Glutamatergic neuron (in vitro differentiated cells): ENCODE results near the gene DDX3X. TPM values are rescaled to one million over a fixed set of nuclear protein-coding genes. Genes with fewer than 3 reads are reported as not detected.

Source experiments
- DNase-seq: peaks from one replicate; pipeline ENCODE4 v3.0.0; 2022
- H3K27ac Mint-ChIP-seq: one replicate; pipeline ENCODE4 v1.8.0; 2020; ENCODE audit warnings: mild to moderate bottlenecking, mixed read lengths, inconsistent platforms; ENCODE audit not compliant: unreplicated experiment
- H3K27me3 Mint-ChIP-seq: one replicate; pipeline ENCODE4 v1.8.0; 2020; ENCODE audit warnings: mild to moderate bottlenecking, moderate library complexity, mixed read lengths, inconsistent platforms; ENCODE audit not compliant: unreplicated experiment
- H3K36me3 Mint-ChIP-seq: one replicate; pipeline ENCODE4 v1.8.0; 2020; ENCODE audit warnings: mild to moderate bottlenecking, mixed read lengths, inconsistent platforms; ENCODE audit not compliant: unreplicated experiment
- H3K4me1 Mint-ChIP-seq: one replicate; pipeline ENCODE4 v1.8.0; 2020; ENCODE audit warnings: mild to moderate bottlenecking, low read depth, mixed read lengths, inconsistent platforms; ENCODE audit not compliant: unreplicated experiment
- H3K4me3 Mint-ChIP-seq: one replicate; pipeline ENCODE4 v1.8.0; 2020; ENCODE audit warnings: mild to moderate bottlenecking, mixed read lengths, inconsistent platforms; ENCODE audit not compliant: unreplicated experiment
- H3K9me3 Mint-ChIP-seq: one replicate; pipeline ENCODE4 v1.8.0; 2020; ENCODE audit warnings: mild to moderate bottlenecking, moderate library complexity, mixed read lengths, inconsistent platforms; ENCODE audit not compliant: unreplicated experiment
- CTCF ChIP-seq: fragments of 200-600 bp; sonication (generic); IDR thresholded peaks from one replicate; pipeline ENCODE4 v1.5.0; 2021; ENCODE audit not compliant: partially characterized antibody, unreplicated experiment
- total RNA-seq: library from RNA; stranded (reverse); fragmentation: NEBNext Ultra II Directional; extraction: Animal tissue kit (Norgen Biotek cat#: 25700); gene quantifications from one replicate; pipeline ENCODE4 v1.2.1, GENCODE V29; 2021; ENCODE audit not compliant: unreplicated experiment

Gene DDX3X
- total RNA-seq, 1 donor from 2014 or later: 208 TPM

DNA sequence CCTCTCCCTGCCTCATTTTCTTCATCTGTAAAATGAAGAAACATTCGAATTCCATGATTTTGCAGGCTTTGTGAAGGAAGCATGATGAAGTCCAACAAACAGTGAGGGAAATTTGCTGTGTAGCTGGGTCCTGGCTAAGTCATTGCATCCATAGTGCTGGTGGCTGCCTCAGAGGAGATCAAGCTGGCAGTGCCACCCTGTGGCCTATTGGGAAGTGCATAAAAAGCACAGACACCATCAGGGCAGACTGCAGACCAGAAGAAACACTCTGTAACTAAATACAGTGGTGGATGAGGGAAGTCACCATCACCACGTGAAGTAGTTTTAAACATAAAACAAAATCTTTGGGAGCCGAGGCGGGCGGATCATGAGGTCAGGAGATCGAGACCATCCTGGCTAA lies 40.7 kb upstream of the DDX3X start:
- Mint-ChIP-seq H3K4me1 (peaks cover 2% of the 10 kb centered on the region), H3K4me3 (no peak overlapping the region), H3K9me3 (peaks cover 1% of the 10 kb centered on the region), H3K27me3 (peaks cover 1% of the 10 kb centered on the region), H3K36me3 (no peaks in the 10 kb centered on the region), H3K27ac (no peak overlapping the region)
- no peak for DNase-seq
- TF ChIP-seq CTCF: no peak

GRCh38 chrX:41300758-41301437 lies 33.1 kb upstream of the DDX3X start:
- Mint-ChIP-seq H3K4me3 (no peak overlapping the region), H3K4me1 (peaks cover 5% of the 10 kb centered on the region), H3K9me3 (peaks cover 2% of the 10 kb centered on the region), H3K27ac (no peak overlapping the region), H3K36me3 (no peaks in the 10 kb centered on the region), H3K27me3 (no peaks in the 10 kb centered on the region)
- DNase-seq: no peak
- no peak for TF ChIP-seq CTCF

DNA sequence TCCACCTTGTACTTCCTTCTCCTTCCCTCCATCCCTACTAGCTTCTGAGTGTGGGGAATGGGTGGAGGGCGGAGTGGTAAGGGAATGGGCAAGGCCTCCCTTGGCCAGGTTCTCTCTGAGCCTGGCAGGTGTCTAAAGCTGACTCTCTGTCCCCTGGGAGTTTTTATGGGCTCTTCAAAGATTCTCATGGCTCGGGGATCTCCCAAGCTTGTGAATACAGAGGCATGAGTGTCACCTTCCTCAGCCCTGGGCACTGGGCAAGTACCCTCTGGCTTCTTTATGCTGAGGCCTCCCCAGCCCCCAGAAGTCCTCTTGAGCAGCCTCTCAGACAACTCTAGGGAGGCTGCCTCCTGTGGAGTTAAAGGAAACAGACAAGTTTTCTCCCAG lies 32.5 kb upstream of the DDX3X start:
- Mint-ChIP-seq H3K4me3 (no peak overlapping the region), H3K9me3 (peaks cover 2% of the 10 kb centered on the region), H3K27ac (no peak overlapping the region), H3K36me3 (no peaks in the 10 kb centered on the region), H3K27me3 (no peaks in the 10 kb centered on the region), H3K4me1 (peaks cover 5% of the 10 kb centered on the region)
- no peak for DNase-seq
- TF ChIP-seq CTCF: no peak

- Mint-ChIP-seq H3K9me3 (peaks cover 2% of the 10 kb centered on the region), H3K4me3 (no peak overlapping the region), H3K27me3 (no peaks in the 10 kb centered on the region), H3K27ac (no peak overlapping the region), H3K36me3 (no peaks in the 10 kb centered on the region), H3K4me1 (peaks cover 5% of the 10 kb centered on the region)
- TF ChIP-seq CTCF: no peak
- no peak for DNase-seq
Observed at GRCh38 chrX:41302370-41302769, 31.6 kb upstream of the DDX3X start.

DNA sequence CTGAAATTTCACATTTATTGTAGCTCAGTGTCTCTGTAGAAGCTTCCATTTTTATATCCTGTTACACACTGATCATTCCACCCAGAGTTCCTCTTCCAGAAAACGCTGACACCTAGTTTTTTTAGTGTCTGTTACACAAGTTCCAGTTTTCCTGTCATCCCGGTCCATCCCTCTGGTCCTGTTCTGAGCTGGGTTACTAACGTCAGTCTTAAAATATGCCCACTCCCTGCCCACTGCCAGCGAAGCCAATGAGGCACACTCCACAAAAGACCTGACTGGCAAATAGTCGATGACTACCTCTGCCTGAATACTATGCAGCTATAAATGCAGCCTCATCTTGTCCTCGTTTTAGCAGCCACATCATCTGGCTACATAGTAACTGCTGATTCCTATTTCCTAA lies 30.9 kb upstream of the DDX3X start:
- no peak overlapping the region for H3K4me3 Mint-ChIP-seq
- DNase-seq: no peak
- no peaks in the 10 kb centered on the region for H3K36me3 Mint-ChIP-seq
- H3K27ac Mint-ChIP-seq: no peak overlapping the region
- TF ChIP-seq CTCF: no peak
- H3K27me3 Mint-ChIP-seq: no peaks in the 10 kb centered on the region
- peaks cover 5% of the 10 kb centered on the region for H3K4me1 Mint-ChIP-seq
- peaks cover 2% of the 10 kb centered on the region for H3K9me3 Mint-ChIP-seq
